Ovary (tissue), 9 donors: ENCODE data around the gene FBLN2. TPM values are rescaled to one million over a fixed set of nuclear protein-coding genes. Genes with fewer than 3 reads are reported as not detected.

Source experiments
- DNase-seq, 5 donors: peaks; one replicate each; pipeline ENCODE4 v3.0.0-alpha.2; 2019 to 2020
- H3K27ac ChIP-seq, 2 donors: fragments of 200-600 bp; one replicate each; pipeline versions ENCODE4 v1.5.1 to v1.8.0; 2019 to 2022
- H3K27me3 ChIP-seq: fragments of 200-600 bp; one replicate; pipeline ENCODE4 v1.8.0; 2022
- H3K36me3 ChIP-seq: fragments of 200-600 bp; sonication (generic); one replicate; pipeline ENCODE4 v1.5.1; 2019
- H3K4me1 ChIP-seq: one replicate; pipeline ENCODE4 v1.8.1; 2013; ENCODE audit warnings: mild to moderate bottlenecking, moderate library complexity; ENCODE audit not compliant: insufficient read depth
- H3K4me3 ChIP-seq: fragments of 200-600 bp; sonication (generic); one replicate; pipeline ENCODE4 v1.5.1; 2017
- H3K9me3 ChIP-seq, 2 donors: fragments of 200-600 bp in 1 of 2; sonication (generic) in 1 of 2; one replicate each; pipeline versions ENCODE4 v1.5.1 to v1.8.1; 2013 to 2019; ENCODE audit warnings: mild to moderate bottlenecking in 1 of 2, moderate library complexity in 1 of 2
- EP300 ChIP-seq: sonication (generic); formaldehyde crosslinking; IDR thresholded peaks from one replicate; pipeline ENCODE4 v1.6.1; 2017; ENCODE audit warnings: antibody characterized with exemption
- POLR2A ChIP-seq: fragments of 450-650 bp; IDR thresholded peaks from one replicate; pipeline ENCODE4 v1.6.1; 2017; ENCODE audit warnings: antibody characterized with exemption, mild to moderate bottlenecking, moderate library complexity
- WGBS, 3 donors: extraction: QIAGEN DNeasy Blood & Tissue Kit in 1 of 3; methylation state at CpG; one replicate each; pipeline versions ENCODE4 v1.1.5 to v1.1.7; 2013 to 2017; 5-methylcytosine and 5-hydroxymethylcytosine counted together
- intact Hi-C, 4 donors: fragments of 100-400 bp; cut with DNase I; formaldehyde crosslinking; loops; one replicate each; pipeline versions ENCODE4 v1.11.0 to v1.15.1; 2022 to 2023
- polyA plus RNA-seq, 2 donors: library from polyadenylated mRNA; stranded (reverse); fragments of 200-250 nt in 1 of 2; fragments of 350-450 nt in 1 of 2; fragmentation: Illumina TruSeq in 1 of 2; extraction: RNeasy Lipid Tissue Mini Kit (QIAGEN cat#74804) in 1 of 2; gene quantifications; one replicate each; pipeline ENCODE4 v1.2.3, GENCODE V29; 2013 to 2014
- total RNA-seq, 7 donors: library from RNA; depleted of rRNA in 2 of 7; stranded (reverse); fragments of >200 nt in 2 of 7; fragmentation: NEBNext Ultra II Directional in 3 of 7; extraction: Animal tissue kit (Norgen Biotek cat#: 25700) in 3 of 7; gene quantifications; one replicate each; pipeline versions ENCODE4 v1.1.0 to v1.2.4, GENCODE V29; 2016 to 2023
- TF ChIP-seq, protein P1 (sequence below), 3 donors: fragments of 450-650 bp in 2 of 3; fragments of 200-600 bp in 1 of 3; IDR thresholded peaks; one replicate each; pipeline versions ENCODE4 v1.5.1 to v1.8.0; 2016 to 2022; ENCODE audit warnings: antibody characterized with exemption in 3 of 3, mild to moderate bottlenecking in 1 of 3
- donor health status: DM: no; HTN: no; CAD: no; lungs with moderate emphysema.
- donor health status: DM: no; HTN: no; CAD: no.
- donor health status: Bipolar disorder and iron deficiency.
- donor health status: DM: yes; HTN: yes; CAD: no.
- donor health status: DM: no; HTN: no; CAD: no.
- donor health status: DM: yes; HTN: yes; CAD: no.

The FBLN2 gene
- total and polyA plus RNA-seq, 9 donors: 4.0 to 18.2 (median 8.1) TPM

DNA sequence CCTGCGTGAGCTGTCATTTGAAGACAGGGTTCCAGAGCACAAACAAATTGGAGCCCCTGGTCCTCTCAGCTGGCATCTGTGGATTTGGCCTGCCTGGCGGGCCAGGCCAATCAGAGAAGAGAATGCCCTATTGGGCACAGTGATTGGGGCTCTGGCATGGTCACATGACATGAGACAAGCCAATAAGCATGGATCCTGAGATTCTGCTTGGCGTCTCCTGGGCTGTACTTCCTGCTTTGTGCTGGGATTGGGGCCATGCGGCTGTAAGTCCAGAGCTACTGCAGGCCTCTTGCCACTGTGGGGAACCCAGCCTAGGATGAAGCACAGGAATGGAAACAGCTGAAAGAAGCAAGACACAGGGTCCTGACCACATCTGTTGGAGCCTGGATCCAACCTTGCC lies 121.4 kb downstream of the FBLN2 start:
- no peak overlapping the region for H3K27ac ChIP-seq
- H3K36me3 ChIP-seq: no peaks in the 10 kb centered on the region
- intact Hi-C loops: no loop called here
- DNase-seq: no peak
- H3K4me3 ChIP-seq: no peak overlapping the region
- no peaks in the 10 kb centered on the region for H3K27me3 ChIP-seq
- TF ChIP-seq, protein P1, sequence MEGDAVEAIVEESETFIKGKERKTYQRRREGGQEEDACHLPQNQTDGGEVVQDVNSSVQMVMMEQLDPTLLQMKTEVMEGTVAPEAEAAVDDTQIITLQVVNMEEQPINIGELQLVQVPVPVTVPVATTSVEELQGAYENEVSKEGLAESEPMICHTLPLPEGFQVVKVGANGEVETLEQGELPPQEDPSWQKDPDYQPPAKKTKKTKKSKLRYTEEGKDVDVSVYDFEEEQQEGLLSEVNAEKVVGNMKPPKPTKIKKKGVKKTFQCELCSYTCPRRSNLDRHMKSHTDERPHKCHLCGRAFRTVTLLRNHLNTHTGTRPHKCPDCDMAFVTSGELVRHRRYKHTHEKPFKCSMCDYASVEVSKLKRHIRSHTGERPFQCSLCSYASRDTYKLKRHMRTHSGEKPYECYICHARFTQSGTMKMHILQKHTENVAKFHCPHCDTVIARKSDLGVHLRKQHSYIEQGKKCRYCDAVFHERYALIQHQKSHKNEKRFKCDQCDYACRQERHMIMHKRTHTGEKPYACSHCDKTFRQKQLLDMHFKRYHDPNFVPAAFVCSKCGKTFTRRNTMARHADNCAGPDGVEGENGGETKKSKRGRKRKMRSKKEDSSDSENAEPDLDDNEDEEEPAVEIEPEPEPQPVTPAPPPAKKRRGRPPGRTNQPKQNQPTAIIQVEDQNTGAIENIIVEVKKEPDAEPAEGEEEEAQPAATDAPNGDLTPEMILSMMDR (IDR thresholded peaks at IDR 0.05): no peak
- TF ChIP-seq POLR2A (no peak), EP300 (no peak)
- H3K4me1 ChIP-seq: no peaks in the 10 kb centered on the region
- 76 to 85% (median 81%) methylated on average over 4 of the region's 4 CpGs for WGBS, 3 donors
- no peaks in the 10 kb centered on the region for H3K9me3 ChIP-seq

DNA sequence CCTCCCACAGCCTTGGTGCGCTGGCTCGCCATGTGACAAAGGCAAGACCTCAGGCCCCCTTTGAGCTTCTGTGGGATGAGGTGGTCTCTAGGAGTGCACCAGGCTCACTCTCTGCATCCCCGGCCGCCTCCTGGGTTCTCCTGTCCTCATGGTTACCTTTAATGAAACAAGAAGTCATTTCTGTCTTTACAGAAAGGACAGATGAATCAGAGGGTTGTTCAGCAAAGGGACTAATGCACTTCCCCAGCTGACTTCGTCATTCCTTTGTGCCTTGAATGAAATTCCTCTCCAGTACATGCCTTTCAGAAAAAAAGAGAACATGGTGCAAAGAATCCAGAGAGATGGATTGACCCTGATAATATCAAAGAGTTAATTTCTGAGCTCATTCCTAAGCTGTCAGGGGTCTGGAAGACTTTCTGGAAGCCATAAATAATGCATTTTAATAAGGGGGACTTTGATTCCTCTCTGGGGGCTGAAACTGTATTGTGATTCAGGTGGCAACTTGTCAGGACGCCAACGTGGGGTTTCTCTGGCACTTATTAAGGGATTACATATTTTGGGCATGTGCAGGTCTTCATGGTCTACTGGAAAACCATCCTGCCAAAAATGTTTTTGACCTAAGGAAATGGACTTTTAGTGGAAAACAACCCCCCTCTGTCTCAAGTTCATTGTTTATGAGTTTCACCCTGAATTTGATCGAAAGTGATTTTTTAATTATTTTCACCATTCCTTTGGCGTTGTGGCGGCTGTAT lies 122.7 kb downstream of the FBLN2 start:
- no peaks in the 10 kb centered on the region for H3K27me3 ChIP-seq
- TF ChIP-seq, protein P1 (IDR thresholded peaks at IDR 0.05): no peak
- no peak for TF ChIP-seq POLR2A
- TF ChIP-seq EP300: no peak
- no peak overlapping the region for H3K4me3 ChIP-seq
- no peak overlapping the region for H3K27ac ChIP-seq
- H3K4me1 ChIP-seq: no peaks in the 10 kb centered on the region
- intact Hi-C loops: no loop called here
- H3K9me3 ChIP-seq: no peaks in the 10 kb centered on the region
- H3K36me3 ChIP-seq: no peaks in the 10 kb centered on the region
- whole genome bisulfite sequencing, 3 donors: 45 to 48% (median 45%) methylated on average over 10 of the region's 10 CpGs
- no peak for DNase-seq

DNA sequence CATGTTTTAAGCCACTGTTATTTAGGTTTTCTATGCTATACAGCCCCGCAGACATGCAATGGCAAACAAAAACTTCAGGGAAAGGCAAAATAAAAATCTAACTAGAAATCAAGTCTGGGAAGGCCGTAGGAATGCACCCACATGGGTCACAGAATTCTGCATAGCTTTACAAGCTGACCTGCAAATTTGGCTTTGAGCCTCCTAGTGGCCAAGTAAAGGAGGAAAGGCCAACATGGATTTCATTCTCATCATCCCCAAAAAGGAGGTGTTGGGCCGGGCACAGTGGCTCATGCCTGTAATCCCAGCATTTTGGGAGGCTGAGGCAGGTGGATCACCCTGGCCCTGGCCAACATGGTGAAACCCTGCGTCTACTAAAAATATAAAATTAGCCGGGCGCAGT lies 124.3 kb downstream of the FBLN2 start:
- Histone ChIP-seq H3K4me3 (no peak overlapping the region), H3K4me1 (no peaks in the 10 kb centered on the region), H3K36me3 (no peaks in the 10 kb centered on the region), H3K9me3 (no peaks in the 10 kb centered on the region), H3K27ac (no peak overlapping the region), H3K27me3 (no peaks in the 10 kb centered on the region)
- TF ChIP-seq, protein P1 (IDR thresholded peaks at IDR 0.05): no peak
- TF ChIP-seq EP300 (no peak), POLR2A (no peak)
- 79 to 85% (median 81%) methylated on average over 6 of the region's 6 CpGs for WGBS, 3 donors
- DNase-seq: no peak
- intact Hi-C loops: no loop called here

DNA sequence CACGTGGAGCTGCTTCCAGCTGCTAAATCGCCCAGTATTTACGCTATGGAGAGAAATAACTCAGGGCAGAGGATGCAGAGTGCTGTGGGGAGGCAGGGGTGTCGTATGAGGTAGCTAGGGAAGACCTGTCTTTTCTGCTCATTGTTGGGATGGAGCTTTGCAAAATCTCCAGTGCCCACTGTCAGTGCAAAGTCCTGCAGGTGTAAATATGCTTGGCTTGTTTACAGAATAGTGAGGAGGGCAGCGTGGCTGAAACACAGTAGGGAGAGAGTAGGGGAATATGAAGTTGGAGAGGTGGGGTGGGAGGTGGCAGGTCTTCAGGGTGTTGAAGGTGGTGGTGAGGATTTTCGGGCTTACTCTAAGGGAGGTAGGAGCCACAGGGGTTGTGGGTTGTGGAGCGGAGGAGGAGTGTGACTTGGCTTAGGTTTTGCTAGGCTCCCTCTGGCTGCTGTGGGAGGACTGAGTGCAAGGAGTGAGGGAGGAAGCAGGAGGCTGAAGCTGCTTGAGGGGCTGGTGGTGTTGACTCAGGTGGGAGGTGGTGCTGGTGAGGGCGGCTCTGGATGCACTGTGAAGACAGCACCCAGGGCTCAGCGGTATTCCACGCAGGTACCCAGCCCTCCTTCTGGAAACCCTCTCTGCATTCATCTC lies 125.7 kb downstream of the FBLN2 start:
- no peak for DNase-seq
- H3K27me3 ChIP-seq: no peaks in the 10 kb centered on the region
- 48 to 50% (median 48%) methylated on average over 10 of the region's 10 CpGs for WGBS, 3 donors
- intact Hi-C loops: no loop called here
- no peaks in the 10 kb centered on the region for H3K36me3 ChIP-seq
- TF ChIP-seq EP300: no peak
- TF ChIP-seq POLR2A: no peak
- TF ChIP-seq, protein P1 (IDR thresholded peaks at IDR 0.05): no peak
- no peaks in the 10 kb centered on the region for H3K4me1 ChIP-seq
- no peak overlapping the region for H3K27ac ChIP-seq
- no peaks in the 10 kb centered on the region for H3K9me3 ChIP-seq
- no peak overlapping the region for H3K4me3 ChIP-seq
